ENCODE results near the gene RABL2A. TPM values are rescaled to one million over a fixed set of nuclear protein-coding genes. Genes with fewer than 3 reads are reported as not detected.
"Not testable (repeated sequence)": the region's sequence is repeated elsewhere in the genome, so short reads cannot be mapped to it uniquely, and the experiment has no call there.

RABL2A gene
- total RNA-seq, 1 experiment from 2014 or later = 19.3 TPM

DNA sequence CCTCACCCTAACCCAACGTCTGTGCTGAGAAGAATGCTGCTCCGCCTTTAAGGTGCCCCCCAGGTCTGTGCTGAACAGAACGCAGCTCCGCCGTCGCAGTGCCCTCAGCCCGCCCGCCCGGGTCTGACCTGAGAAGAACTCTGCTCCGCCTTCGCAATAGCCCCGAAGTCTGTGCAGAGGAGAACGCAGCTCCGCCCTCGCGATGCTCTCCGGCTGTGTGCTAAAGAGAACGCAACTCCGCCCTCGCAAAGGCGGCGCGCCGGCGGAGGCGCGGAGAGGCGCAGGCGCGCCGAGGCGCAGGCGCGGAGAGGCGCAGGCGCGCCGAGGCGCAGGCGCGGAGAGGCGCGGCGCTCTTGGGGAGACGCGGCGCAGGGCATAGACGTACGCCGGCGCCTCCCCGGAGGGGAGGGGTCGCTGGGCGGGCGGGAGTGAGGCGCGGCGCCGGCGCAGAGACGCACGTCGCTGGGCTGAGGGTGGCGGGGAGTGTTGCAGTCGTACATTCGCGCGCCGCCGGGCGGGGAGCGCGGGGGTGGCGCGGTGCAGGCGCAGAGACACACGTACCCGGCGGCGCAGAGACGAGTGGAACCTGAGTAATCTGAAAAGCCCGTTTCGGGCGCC is 23.5 kb upstream of the RABL2A start:
- in situ Hi-C loops (cut with HindIII; ENCODE audit: low pct_unique_long_range_greater_than_20kb, low sequenced_read_pairs) = not testable (repeated sequence)
- peak; percentile 94 for DNase-seq (ENCODE audit: low read depth)

DNA sequence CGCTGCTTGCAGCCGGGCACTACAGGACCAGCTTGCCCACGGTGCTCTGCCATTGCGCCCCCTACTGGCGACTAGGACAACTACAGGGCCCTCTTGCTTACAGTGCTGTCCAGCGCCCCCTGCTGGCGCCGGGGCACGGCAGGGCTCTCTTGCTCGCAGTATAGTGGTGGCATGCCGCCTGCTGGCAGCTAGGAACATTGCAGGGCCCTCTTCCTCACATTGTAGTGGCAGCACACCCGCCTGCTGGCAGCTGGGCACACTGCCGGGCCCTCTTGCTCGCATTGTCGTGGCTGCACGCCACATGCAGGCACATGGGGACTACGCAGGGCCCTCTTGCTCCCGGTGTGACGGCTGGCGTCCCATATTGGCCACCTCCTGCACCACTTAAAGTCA is 23.0 kb upstream of the RABL2A start:
- in situ Hi-C loops (cut with HindIII; ENCODE audit: low pct_unique_long_range_greater_than_20kb, low sequenced_read_pairs) = not testable (repeated sequence)
- peak; percentile 96 for DNase-seq (ENCODE audit: low read depth)

DNA sequence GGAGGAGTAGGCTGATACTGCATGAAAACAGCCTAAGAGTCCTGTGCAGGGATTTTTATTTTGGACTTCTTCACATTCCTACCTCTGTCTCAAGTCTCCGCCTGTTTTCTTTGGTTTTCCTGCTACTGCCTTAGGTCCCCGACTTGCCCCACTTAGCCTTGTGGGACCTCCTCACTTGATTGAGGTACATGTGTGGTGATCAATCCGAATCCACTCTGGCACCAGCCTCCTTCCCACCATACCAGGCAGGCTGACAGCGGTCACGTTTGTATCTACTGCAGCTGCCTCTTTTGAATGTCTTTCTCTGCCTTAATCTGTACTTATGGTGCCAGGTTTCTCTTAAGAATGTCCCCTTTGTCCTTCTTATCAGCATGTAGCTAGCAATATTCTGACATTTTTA is 22.4 kb upstream of the RABL2A start:
- in situ Hi-C loops (cut with HindIII; ENCODE audit: low pct_unique_long_range_greater_than_20kb, low sequenced_read_pairs); DNase-seq (ENCODE audit: low read depth): not testable (repeated sequence)

DNA sequence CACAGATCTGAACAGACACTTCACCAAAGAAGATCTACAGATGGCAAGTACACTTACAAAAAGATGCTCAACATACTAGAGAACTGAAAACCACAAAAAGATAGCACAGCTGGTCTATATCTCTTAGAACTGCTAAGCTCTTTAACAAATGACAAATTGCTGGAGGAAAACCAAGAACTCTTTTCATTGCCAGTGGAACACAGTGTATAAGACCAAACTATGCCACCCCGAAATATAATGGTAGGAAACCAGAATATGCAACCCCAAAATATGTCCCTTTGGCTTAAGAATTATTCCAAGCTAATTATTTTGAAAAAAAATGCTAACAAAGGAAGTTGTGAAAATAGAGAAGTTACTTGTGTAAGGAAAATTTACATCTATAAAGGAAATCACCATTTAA is 21.0 kb upstream of the RABL2A start:
- in situ Hi-C loops (cut with HindIII; ENCODE audit: low pct_unique_long_range_greater_than_20kb, low sequenced_read_pairs) = not testable (repeated sequence)

DNA sequence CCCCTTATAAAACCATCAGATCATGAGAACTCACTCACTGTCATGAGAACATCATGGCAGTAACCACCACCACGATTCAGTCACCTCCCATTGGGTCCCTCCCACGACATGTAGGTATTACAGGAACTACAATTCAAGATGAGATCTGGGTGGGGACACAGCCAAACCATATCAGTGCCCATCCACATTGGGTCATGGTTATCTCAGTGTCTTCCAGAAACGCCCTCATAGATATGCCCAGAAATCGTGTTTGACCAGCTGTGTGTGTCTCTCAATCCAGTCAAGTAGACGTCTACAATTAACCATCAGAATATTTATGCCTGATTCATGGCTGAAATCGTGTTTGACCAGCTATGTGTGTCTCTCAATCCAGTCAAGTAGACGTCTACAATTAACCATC is 17.2 kb upstream of the RABL2A start:
- in situ Hi-C loops (cut with HindIII; ENCODE audit: low pct_unique_long_range_greater_than_20kb, low sequenced_read_pairs); DNase-seq (ENCODE audit: low read depth): not testable (repeated sequence)

More for the DNA sequence above, 21.0 kb upstream of the RABL2A start:
- not testable (repeated sequence) for DNase-seq (ENCODE audit: low read depth)

DNA sequence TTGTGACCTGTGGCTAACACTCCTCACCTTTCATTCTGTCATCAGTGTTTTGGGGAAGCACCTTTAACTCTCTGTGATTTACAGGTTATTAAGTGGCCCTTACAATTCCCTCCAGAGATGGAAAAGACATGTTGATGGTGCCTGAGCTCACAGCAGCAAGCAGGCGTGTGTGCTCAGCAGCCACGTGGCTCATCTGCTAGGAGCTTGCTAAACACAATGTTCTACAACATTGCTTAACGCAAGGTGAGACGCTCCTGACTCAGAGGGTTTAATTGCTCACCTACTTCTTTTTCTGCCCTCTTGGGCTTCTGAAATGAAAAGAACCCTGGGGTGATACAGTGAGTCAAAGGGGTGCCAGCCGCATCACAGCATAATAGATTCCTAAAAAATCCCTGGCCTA is 6.1 kb upstream of the RABL2A start:
- in situ Hi-C loops (cut with HindIII; ENCODE audit: low pct_unique_long_range_greater_than_20kb, low sequenced_read_pairs); DNase-seq (ENCODE audit: low read depth): not testable (repeated sequence)

DNA sequence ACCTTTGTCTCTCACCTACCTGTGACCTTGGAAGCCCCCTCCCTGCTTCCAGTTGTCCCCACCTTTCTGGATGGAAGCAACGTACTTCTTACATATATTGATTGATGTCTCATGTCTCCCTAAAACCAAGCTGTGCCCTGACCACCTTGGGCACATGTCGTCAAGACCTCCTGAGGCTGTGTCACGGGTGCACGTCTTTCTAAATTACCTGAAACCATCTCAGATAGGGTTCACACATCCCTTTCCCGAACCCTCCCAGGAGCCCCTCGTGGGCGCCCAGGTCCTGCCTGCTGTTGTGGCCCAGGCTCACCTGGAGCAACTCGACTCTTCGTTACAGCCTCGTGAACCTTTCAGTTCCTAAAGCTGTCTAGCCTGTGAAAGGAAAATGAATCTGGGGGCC is 1.2 kb upstream of the RABL2A start:
- in situ Hi-C loops (cut with HindIII; ENCODE audit: low pct_unique_long_range_greater_than_20kb, low sequenced_read_pairs) = not testable (repeated sequence)

DNA sequence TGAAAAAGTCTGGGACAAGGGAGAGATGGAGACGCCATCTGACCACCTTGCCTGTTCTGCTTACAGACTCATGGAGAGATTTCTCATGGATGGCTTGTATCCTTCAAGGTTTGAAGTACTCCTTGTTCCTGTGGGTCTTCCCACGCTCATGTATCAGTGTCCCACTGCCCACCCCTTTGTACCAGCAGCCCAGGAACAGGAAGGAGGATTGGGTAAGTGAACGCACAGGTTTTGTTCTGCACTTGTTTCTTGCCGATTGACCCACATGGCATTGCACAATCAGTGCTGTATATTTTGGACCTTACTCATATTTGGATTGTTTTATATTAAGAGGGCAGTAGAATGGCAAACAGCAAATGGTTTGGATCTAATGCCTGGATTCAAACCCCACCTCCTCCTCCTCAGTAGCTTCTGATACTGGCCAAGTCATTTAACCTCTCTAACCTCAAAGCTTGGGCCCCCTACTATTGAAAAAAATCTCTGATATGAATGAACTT is 5.8 kb downstream of the RABL2A start:
- in situ Hi-C loops (cut with HindIII; ENCODE audit: low pct_unique_long_range_greater_than_20kb, low sequenced_read_pairs); DNase-seq (ENCODE audit: low read depth): not testable (repeated sequence)

More for the DNA sequence above, 1.2 kb upstream of the RABL2A start:
- not testable (repeated sequence) for DNase-seq (ENCODE audit: low read depth)

DNA sequence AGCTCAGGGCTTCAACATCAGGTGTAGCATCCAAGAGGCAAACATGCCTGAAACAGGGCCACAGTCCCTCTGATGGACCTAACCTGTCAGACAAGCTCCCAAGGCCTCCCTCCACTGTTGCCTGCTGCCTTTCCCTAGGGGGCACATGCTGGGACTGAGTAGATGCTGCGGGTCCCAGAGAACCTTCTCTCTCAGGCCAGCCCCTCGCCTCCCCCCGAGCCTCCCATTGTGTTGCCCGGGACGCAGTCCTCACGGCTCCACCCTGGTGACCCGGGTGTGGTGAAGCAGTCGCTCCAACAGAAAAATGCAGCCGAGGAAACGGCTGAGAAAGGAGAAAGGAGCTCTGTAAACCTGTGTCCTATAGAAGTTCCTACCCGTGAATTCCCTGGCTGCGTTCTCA is 8.3 kb downstream of the RABL2A start:
- DNase-seq (ENCODE audit: low read depth); in situ Hi-C loops (cut with HindIII; ENCODE audit: low pct_unique_long_range_greater_than_20kb, low sequenced_read_pairs): not testable (repeated sequence)

DNA sequence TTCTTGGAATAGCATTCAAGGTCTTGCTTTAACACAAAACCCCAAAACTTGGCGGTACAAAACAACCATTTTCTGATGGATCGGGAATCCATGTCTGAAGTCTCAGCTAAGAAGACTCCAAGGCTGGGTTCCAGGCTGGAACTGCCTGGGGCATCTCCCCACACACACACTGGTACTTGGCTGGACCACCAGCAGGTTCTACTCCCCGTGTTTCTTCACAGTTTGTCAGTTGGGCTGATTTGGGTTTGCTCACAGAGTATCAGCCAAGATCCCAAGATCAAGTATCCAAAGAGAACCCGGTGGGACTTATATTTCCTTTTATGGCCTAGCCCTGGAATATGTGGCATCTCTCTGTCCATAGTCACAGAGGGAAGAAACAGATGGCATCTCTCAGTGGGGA is 9.2 kb downstream of the RABL2A start:
- in situ Hi-C loops (cut with HindIII; ENCODE audit: low pct_unique_long_range_greater_than_20kb, low sequenced_read_pairs); DNase-seq (ENCODE audit: low read depth): not testable (repeated sequence)

DNA sequence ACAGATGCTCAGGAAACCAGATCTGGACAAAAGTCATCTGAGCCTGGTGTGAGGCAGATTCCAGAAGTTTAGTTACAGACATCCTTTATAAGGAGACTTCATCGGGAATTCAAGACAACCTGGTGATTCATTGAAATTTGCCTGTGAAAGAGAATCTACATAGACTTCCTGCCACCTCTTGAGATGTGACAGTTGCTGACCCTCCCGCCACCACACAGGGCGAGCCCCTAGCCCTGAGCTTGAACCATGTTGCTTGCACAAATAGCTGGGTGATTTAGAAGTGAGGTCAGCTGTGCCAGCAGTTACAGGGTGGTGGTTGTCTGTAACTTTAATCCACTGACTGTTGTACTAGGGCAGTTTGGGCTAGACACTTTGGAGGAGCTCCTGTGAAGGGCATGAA is 11.0 kb downstream of the RABL2A start:
- DNase-seq (ENCODE audit: low read depth); in situ Hi-C loops (cut with HindIII; ENCODE audit: low pct_unique_long_range_greater_than_20kb, low sequenced_read_pairs): not testable (repeated sequence)

DNA sequence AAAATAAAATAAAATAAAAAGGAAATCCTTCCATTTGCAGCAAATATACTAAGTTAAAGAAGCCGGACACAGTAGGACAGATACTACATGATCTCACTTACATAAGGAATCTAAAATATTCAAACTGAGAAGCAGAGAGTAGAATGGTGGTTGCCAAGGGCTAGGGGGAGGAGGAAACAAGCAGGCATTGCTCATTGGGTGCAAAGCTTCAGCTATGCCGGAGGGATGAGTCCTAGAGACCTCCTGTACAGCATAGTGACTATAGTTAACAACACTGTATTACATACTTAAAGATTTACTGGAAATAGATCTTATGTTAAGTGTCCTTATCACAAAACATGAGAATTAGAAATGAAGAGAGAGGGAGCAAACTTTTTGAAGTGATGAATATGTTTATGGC is 19.2 kb downstream of the RABL2A start:
- in situ Hi-C loops (cut with HindIII; ENCODE audit: low pct_unique_long_range_greater_than_20kb, low sequenced_read_pairs); DNase-seq (ENCODE audit: low read depth): not testable (repeated sequence)

DNA sequence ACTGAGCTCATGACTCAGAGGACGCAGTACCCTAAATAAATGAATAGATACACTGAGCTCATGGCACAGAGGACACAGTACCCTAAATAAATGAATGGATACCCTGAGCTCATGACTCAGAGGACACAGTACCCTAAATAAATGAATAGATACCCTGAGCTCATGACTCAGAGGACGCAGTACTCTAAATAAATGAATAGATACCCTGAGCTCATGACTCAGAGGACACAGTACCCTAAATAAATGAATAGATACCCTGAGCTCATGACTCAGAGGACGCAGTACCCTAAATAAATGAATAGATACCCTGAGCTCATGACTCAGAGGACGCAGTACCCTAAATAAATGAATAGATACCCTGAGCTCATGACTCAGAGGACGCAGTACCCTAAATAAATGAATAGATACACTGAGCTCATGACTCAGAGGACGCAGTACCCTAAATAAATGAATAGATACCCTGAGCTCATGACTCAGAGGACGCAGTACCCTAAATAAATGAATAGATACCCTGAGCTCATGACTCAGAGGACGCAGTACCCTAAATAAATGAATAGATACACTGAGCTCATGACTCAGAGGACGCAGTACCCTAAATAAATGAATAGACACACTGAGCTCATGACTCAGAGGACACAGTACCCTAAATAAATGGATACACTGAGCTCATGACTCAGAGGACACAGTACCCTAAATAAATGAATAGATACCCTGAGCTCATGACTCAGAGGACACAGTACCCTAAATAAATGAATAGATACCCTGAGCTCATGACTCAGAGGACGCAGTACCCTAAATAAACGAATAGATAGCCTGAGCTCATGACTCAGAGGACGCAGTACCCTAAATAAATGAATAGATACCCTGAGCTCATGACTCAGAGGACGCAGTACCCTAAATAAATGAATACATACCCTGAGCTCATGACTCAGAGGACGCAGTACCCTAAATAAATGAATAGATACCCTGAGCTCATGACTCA is 24.1 kb downstream of the RABL2A start:
- DNase-seq (ENCODE audit: low read depth); in situ Hi-C loops (cut with HindIII; ENCODE audit: low pct_unique_long_range_greater_than_20kb, low sequenced_read_pairs): not testable (repeated sequence)

DNA sequence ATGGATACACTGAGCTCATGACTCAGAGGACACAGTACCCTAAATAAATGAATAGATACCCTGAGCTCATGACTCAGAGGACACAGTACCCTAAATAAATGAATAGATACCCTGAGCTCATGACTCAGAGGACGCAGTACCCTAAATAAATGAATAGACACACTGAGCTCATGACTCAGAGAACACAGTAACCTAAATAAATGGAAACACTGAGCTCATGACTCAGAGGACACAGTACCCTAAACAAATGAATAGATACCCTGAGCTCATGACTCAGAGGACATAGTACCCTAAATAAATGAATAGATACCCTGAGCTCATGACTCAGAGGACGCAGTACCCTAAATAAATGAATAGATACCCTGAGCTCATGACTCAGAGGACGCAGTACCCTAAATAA is 25.5 kb downstream of the RABL2A start:
- in situ Hi-C loops (cut with HindIII; ENCODE audit: low pct_unique_long_range_greater_than_20kb, low sequenced_read_pairs) = not testable (repeated sequence)

DNA sequence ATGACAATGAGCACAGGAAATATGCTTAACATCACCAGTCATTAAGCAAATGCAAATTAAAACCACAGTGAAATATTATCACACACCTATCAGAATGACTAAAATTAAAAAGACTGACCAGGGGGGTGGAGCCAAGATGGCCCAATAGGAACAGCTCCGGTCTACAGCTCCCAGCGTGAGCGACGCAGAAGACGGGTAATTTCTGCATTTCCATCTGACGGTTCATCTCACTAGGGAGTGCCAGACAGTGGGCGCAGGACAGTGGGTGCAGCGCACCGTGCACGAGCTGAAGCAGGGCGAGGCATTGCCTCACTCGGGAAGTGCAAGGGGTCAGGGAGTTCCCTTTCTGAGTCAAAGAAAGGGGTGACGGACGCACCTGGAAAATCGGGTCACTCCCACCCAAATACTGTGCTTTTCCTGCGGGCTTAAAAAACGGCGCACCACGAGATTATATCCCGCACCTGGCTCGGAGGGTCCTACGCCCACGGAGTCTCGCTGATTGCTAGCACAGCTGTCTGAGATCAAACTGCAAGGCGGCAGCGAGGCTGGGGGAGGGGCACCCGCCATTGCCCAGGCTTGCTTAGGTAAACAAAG is 29.1 kb downstream of the RABL2A start:
- DNase-seq (ENCODE audit: low read depth) = peak; percentile 68
- in situ Hi-C loops (cut with HindIII; ENCODE audit: low pct_unique_long_range_greater_than_20kb, low sequenced_read_pairs) = not testable (repeated sequence)

More for the DNA sequence above, 25.5 kb downstream of the RABL2A start:
- DNase-seq (ENCODE audit: low read depth) = not testable (repeated sequence)

DNA sequence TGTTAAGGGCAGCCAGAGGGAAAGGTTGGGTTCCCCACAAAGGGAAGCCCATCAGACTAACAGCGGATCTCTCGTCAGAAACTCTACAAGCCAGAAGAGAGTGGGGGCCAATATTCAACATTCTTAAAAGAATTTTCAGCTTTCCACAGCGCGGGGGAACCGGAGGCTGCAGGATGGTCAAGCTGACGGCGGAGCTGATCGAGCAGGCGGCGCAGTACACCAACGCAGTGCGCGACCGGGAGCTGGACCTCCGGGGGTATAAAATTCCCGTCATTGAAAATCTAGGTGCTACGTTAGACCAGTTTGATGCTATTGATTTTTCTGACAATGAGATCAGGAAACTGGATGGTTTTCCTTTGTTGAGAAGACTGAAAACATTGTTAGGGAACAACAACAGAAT is 30.7 kb downstream of the RABL2A start:
- in situ Hi-C loops (cut with HindIII; ENCODE audit: low pct_unique_long_range_greater_than_20kb, low sequenced_read_pairs); DNase-seq (ENCODE audit: low read depth): not testable (repeated sequence)

DNA sequence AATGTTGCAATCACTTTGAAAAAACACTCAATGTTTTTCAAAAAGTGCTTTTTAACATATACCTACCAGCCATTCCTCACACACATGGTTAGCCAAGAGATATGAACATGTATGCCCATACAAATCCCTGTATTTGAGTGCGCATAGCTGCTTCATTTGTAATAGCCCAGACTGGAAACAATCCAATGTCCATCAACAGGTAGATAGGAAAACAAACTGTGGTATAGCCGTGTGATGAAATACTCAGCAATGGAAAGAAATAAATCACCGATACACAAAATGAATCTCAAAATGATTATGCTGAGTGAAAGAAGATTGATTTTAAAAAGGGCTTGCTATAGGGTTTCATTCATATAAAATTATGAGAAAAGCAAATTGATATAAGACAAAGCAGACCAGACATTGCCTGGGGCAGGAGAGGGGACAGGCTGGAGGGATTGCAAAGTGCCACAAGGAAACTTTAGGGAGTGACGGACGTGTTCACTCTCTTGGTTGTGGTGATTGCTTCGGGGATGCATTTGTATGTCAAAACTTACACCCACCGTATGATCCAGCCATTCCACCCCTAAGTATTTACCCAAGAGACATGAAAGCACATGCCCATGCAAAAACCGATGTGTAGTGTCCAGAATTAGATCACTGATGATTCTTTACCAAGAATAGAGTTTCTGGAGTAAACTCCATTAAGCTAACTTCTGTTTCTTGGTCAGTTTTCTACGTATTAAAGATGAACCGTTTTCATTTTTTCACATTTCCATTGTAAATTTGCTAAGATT is 36.4 kb downstream of the RABL2A start:
- DNase-seq (ENCODE audit: low read depth); in situ Hi-C loops (cut with HindIII; ENCODE audit: low pct_unique_long_range_greater_than_20kb, low sequenced_read_pairs): not testable (repeated sequence)

Data from Caki2 (cell line).